Endothelial cell of umbilical vein (primary cell): Measurements from ENCODE around the gene SMKR1. TPM values are rescaled to one million over a fixed set of nuclear protein-coding genes. Genes with fewer than 3 reads are reported as not detected.
"Not testable (repeated sequence)": the region's sequence is repeated elsewhere in the genome, so short reads cannot be mapped to it uniquely, and the experiment has no call there.

Source experiments
- BruUV-seq: library from RNA; stranded (reverse); fragments of 400-500 nt; replicated peaks from 2 replicates; lab custom pipeline; 2021; lab: Mats Ljungman, UMichigan
- CTCF ChIA-PET: fragments of 300-600, 350-600 bp; sonication (Branson Sonifier 250); formaldehyde crosslinking; loops from one replicate; lab custom pipeline; 2021; ENCODE audit warnings: antibody characterized with exemption, inconsistent platforms; lab: Charles Lee
- POLR2A ChIA-PET: fragments of 300-600, 350-600 bp; sonication (Branson Sonifier 250); formaldehyde crosslinking; loops from one replicate; lab custom pipeline; 2021; ENCODE audit warnings: antibody characterized with exemption, inconsistent platforms; lab: Charles Lee
- DNase-seq: peaks from one replicate; pipeline ENCODE4 v3.0.0-alpha.2; 2011; ENCODE audit warnings: low read depth, low spot score
- FAIRE-seq: peaks from 2 replicates; lab custom pipeline; 2011; peaks lifted over from hg19 to GRCh38; lab: Jason Lieb, UNC
- H2AFZ ChIP-seq: 2 replicates; pipeline ENCODE4 v1.6.0; 2012; ENCODE audit warnings: low read depth, low read length, control low read depth, inconsistent platforms
- H3K27ac ChIP-seq: 2 replicates; pipeline ENCODE4 v1.5.1; 2011; ENCODE audit warnings: low read depth, mild to moderate bottlenecking, control low read depth, low read length, moderate library complexity; ENCODE audit not compliant: insufficient read depth
- H3K27me3 ChIP-seq, 2 experiments: 2 replicates each; pipeline versions ENCODE4 v1.6.0 to v1.6.1; 2011; ENCODE audit warnings: low read length in 2 of 2, mixed read lengths in 1 of 2; ENCODE audit not compliant: control insufficient read depth in 2 of 2, insufficient read depth in 2 of 2
- H3K36me3 ChIP-seq, 2 experiments: 2 replicates in 1 of 2; 3 replicates in 1 of 2; pipeline ENCODE4 v1.5.1; 2011; ENCODE audit warnings: low read length in 2 of 2, mild to moderate bottlenecking in 1 of 2, moderate library complexity in 1 of 2; ENCODE audit not compliant: control insufficient read depth in 2 of 2, insufficient read depth in 2 of 2; ENCODE audit errors: extremely low read depth in 1 of 2
- H3K4me1 ChIP-seq: 3 replicates; pipeline ENCODE4 v1.5.1; 2011; ENCODE audit warnings: mild to moderate bottlenecking, low read length; ENCODE audit not compliant: control insufficient read depth, insufficient read depth; ENCODE audit errors: extremely low read depth
- H3K4me2 ChIP-seq: 2 replicates; pipeline ENCODE4 v1.6.1; 2011; ENCODE audit warnings: low read length, control low read depth, mixed read lengths; ENCODE audit not compliant: insufficient read depth
- H3K4me3 ChIP-seq, 3 experiments: fragments of 200-600 bp in 1 of 3; sonication (generic), shearing (Covaris generic) in 1 of 3; replicated peaks in 1 of 3; 2 replicates each; pipeline ENCODE4 v1.5.1; 2011 to 2016; ENCODE audit warnings: control low read depth in 3 of 3, low read length in 3 of 3, mild to moderate bottlenecking in 2 of 3, inconsistent platforms in 1 of 3, low read depth in 1 of 3, moderate library complexity in 1 of 3; ENCODE audit not compliant: insufficient read depth in 1 of 3
- H3K79me2 ChIP-seq: 2 replicates; pipeline ENCODE4 v1.6.0; 2012; ENCODE audit warnings: low read length, inconsistent platforms; ENCODE audit not compliant: control insufficient read depth, insufficient read depth
- H3K9ac ChIP-seq: replicated peaks from 2 replicates; pipeline ENCODE3; 2011; ENCODE audit warnings: low read length, control low read depth; ENCODE audit not compliant: insufficient read depth; ENCODE audit errors: extremely low read depth
- H3K9me1 ChIP-seq: replicated peaks from 3 replicates; pipeline ENCODE4 v1.6.0; 2011; ENCODE audit warnings: mild to moderate bottlenecking, low read length; ENCODE audit not compliant: control insufficient read depth, insufficient read depth; ENCODE audit errors: extremely low read depth
- H3K9me3 ChIP-seq: replicated peaks from 2 replicates; pipeline ENCODE4 v1.5.1; 2012; ENCODE audit warnings: low read length, inconsistent platforms; ENCODE audit not compliant: control insufficient read depth, insufficient read depth
- H4K20me1 ChIP-seq: replicated peaks from 2 replicates; pipeline ENCODE3; 2011; ENCODE audit warnings: mild to moderate bottlenecking, low read length; ENCODE audit not compliant: control insufficient read depth, insufficient read depth; ENCODE audit errors: extremely low read depth
- FOS ChIP-seq: IDR thresholded peaks from 2 replicates; pipeline ENCODE4 v1.6.1; 2011; ENCODE audit warnings: mild to moderate bottlenecking, low read length, moderate library complexity, borderline replicate concordance; ENCODE audit not compliant: insufficient read depth
- GATA2 ChIP-seq: IDR thresholded peaks from 2 replicates; pipeline ENCODE4 v1.7.0; 2011; ENCODE audit warnings: low read depth, mild to moderate bottlenecking, moderate library complexity, mixed read lengths, low read length; ENCODE audit not compliant: insufficient read length, insufficient read depth
- JUN ChIP-seq: IDR thresholded peaks from 2 replicates; pipeline ENCODE4 v1.6.1; 2011; ENCODE audit warnings: borderline replicate concordance, low read depth; ENCODE audit not compliant: insufficient read length, insufficient read depth
- MYC ChIP-seq: IDR thresholded peaks from one replicate; pipeline ENCODE4 v1.6.1; 2011; ENCODE audit warnings: mild to moderate bottlenecking, low read depth, low read length
- POLR2A ChIP-seq: IDR thresholded peaks from 2 replicates; pipeline ENCODE4 v1.6.1; 2012; ENCODE audit warnings: low read depth, mild to moderate bottlenecking, control low read depth, low read length
- POLR2AphosphoS5 ChIP-seq: IDR thresholded peaks from 2 replicates; pipeline ENCODE4 v1.6.1; 2012; ENCODE audit warnings: low read depth, mild to moderate bottlenecking, control low read depth, low read length, moderate library complexity; ENCODE audit not compliant: insufficient read depth
- dilution Hi-C: fragments of 300-500 bp; cut with MboI; formaldehyde crosslinking; loops from one replicate; pipeline ENCODE4 v1.15.0; 2019; ENCODE audit warnings: low sequenced_read_pairs; ENCODE audit not compliant: extremely low pct_ligation_motif_present
- intact Hi-C: fragments of 100-400 bp; cut with micrococcal nuclease; formaldehyde crosslinking; loops from one replicate; pipeline ENCODE4 v1.10.0; 2022
- polyA plus RNA-seq, 4 experiments: library from polyadenylated mRNA; depleted of rRNA in 3 of 4; stranded (reverse) in 3 of 4; unstranded in 1 of 4; fragments of >200 nt; gene quantifications; 2 replicates each; pipeline versions ENCODE4 v1.2.1 to v1.2.3, GENCODE V29; 2011 to 2012; ENCODE audit warnings: missing spikeins in 1 of 4
- total RNA-seq: library from RNA; stranded (reverse); gene quantifications from 2 replicates; pipeline ENCODE4 v1.2.3, GENCODE V29; 2021
- TF ChIP-seq, protein P1 (sequence below), 2 donors: IDR thresholded peaks; 1 replicate in 1 of 2; 2 replicates in 1 of 2; pipeline ENCODE4 v1.5.1; 2011; ENCODE audit warnings: low read length in 2 of 2, mild to moderate bottlenecking in 2 of 2, moderate library complexity in 2 of 2, control low read depth in 1 of 2, inconsistent platforms in 1 of 2, low read depth in 1 of 2; ENCODE audit not compliant: insufficient read depth in 1 of 2; ENCODE audit errors: extremely low read depth in 1 of 2
- TF ChIP-seq, protein P2 (sequence below): IDR thresholded peaks from 2 replicates; pipeline ENCODE4 v1.6.1; 2011; ENCODE audit not compliant: insufficient read depth, insufficient read length

SMKR1 gene
- total and polyA plus RNA-seq, 2 donors (not counting 3 experiments of a cell fraction or from before 2014, with no cell fraction given): 0.64 TPM; not detected in 1

DNA sequence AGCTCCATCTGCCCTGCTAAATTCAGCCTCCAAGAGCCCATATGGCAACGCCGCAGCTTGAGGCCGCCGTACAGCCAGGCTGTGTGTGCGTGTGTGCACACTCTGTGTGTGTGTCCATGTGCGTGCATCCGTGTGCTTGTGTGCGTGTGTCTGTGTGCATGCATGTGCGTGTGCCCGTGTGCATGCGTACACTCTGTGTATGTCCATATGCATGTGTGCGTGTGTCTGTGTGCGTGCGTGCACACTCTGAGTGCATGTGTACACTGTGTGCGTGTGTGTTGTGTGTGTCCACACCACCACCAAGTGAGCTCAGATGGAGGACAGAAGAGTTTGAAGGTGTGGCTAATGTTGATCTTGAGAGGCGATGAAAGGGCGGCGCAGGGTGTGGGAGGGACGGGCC, 30.0 kb downstream of the SMKR1 start:
- BruUV-seq: no TSS peak

GRCh38 chr7:129534558-129535274, 32.4 kb downstream of the SMKR1 start:
- H3K9ac ChIP-seq, H3K9me3 ChIP-seq, H3K4me1 ChIP-seq, H3K27ac ChIP-seq, H3K4me3 ChIP-seq, H3K27me3 ChIP-seq, DNase-seq, FAIRE-seq, CTCF ChIA-PET, H3K9me1 ChIP-seq, H2AFZ ChIP-seq, BruUV-seq, H3K4me2 ChIP-seq, H4K20me1 ChIP-seq, intact Hi-C loops, H3K79me2 ChIP-seq, dilution Hi-C loops, POLR2A ChIA-PET, H3K36me3 ChIP-seq: not testable (repeated sequence)

More for the DNA sequence above, 30.0 kb downstream of the SMKR1 start:
- no peaks in the 10 kb centered on the region for H3K4me1 ChIP-seq
- H3K9me3 ChIP-seq: no peaks in the 10 kb centered on the region
- no peak overlapping the region for H3K27ac ChIP-seq
- intact Hi-C loops (no loop called here), dilution Hi-C loops (no loop called here)
- no peak for FAIRE-seq
- CTCF ChIA-PET: interaction anchor here (1.0 kb wide), 2 partner anchors 14 to 111 kb away, joined by 3 to 4 read pairs; no protein-coding TSS in a partner anchor
- TF ChIP-seq GATA2 (no peak), FOS (no peak), JUN (no peak), POLR2AphosphoS5 (no peak), MYC (no peak), POLR2A (no peak)
- TF ChIP-seq, protein P1, sequence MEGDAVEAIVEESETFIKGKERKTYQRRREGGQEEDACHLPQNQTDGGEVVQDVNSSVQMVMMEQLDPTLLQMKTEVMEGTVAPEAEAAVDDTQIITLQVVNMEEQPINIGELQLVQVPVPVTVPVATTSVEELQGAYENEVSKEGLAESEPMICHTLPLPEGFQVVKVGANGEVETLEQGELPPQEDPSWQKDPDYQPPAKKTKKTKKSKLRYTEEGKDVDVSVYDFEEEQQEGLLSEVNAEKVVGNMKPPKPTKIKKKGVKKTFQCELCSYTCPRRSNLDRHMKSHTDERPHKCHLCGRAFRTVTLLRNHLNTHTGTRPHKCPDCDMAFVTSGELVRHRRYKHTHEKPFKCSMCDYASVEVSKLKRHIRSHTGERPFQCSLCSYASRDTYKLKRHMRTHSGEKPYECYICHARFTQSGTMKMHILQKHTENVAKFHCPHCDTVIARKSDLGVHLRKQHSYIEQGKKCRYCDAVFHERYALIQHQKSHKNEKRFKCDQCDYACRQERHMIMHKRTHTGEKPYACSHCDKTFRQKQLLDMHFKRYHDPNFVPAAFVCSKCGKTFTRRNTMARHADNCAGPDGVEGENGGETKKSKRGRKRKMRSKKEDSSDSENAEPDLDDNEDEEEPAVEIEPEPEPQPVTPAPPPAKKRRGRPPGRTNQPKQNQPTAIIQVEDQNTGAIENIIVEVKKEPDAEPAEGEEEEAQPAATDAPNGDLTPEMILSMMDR (IDR thresholded peaks at IDR 0.05; ENCODE audit: extremely low read depth in 1 of 2, insufficient read depth in 1 of 2, low read depth in 1 of 2, low read length in 2 of 2): no peak
- TF ChIP-seq, protein P2, sequence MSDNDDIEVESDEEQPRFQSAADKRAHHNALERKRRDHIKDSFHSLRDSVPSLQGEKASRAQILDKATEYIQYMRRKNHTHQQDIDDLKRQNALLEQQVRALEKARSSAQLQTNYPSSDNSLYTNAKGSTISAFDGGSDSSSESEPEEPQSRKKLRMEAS: no peak
- POLR2A ChIA-PET: no interaction called here
- H3K9me1 ChIP-seq: no peaks in the 10 kb centered on the region
- no peak overlapping the region for H3K4me2 ChIP-seq
- no peaks in the 10 kb centered on the region for H3K79me2 ChIP-seq
- no peak overlapping the region for H2AFZ ChIP-seq
- H3K4me3 ChIP-seq: no peak overlapping the region
- H3K9ac ChIP-seq: no peak overlapping the region
- no peak for DNase-seq
- no peaks in the 10 kb centered on the region for H3K27me3 ChIP-seq
- no peaks in the 10 kb centered on the region for H3K36me3 ChIP-seq
- no peaks in the 10 kb centered on the region for H4K20me1 ChIP-seq
